Stimulated activated CD4-positive, alpha-beta T cell treated with anti-CD3 and anti-CD28 coated beads, Interleukin-1b, Interleukin-23, amount 100 ng/mL, for 24 hours (primary cell): ENCODE measurements around the gene LPAR5.
A peak's percentile ranks its signal among the peaks of the same experiment; 100 is the strongest.

Source experiments
- DNase-seq, 4 experiments: peaks; one replicate each; pipeline ENCODE4 v3.0.0-alpha.2; 2020; ENCODE audit warnings: low read depth in 4 of 4, low spot score in 1 of 4

LPAR5 gene

DNA sequence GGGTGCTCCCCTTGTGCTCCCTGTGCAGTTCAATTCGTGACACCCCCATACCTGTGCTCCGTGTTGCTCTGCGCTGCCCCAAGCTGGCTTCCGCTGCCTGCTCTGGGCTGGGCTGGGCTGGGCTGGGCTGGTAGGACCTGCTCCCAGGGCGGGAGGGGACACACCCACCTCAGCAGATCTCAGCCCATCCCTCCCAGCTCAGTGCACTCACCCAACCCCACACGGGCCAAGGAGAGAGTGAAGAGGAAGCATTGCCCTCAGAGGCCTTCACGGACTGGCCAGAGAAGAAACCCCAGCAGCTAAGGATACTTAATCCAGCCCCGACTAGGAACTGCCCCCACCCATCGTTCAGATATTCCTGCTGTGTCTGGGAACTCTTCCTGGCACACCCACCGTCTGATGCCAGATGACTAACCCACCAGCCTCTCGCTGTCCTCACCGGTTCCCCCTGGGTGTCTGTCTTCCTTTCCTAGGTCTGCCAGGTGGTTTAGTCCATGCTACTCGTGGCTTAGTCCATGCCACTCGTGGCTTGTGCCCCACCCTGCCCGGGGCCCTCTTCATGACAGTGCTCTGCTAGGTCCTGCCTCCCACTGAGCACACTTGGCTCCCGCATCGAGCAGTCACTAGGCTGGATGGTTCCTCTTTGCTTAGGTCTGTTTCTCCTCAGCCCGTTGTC, at the start of gene LPAR5:
Gene LPAR5, minus strand, starts transcription at position 104 of the 676 bp plus-strand sequence. CDS start 14,711 bp downstream, outside the sequence.
- no peak for DNase-seq

DNA sequence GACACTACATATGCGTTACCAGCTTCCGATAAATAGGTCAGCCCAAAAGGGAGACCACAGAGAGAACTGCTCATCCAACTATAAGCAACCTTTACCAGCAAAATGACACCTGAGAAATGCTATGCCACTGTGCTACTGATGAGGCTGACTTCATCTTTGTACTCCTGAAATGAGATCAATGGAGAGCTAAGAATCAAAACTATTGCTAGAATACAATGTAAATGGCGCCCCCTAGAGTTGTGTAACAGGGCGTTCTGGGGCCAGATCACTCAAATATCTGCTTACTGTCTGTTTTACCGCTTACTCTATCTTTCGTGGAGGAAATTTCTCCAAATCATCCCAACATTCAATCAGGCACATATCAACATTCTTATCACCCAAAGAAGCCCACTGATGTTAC, 48.9 kb upstream of the LPAR5 start:
- peak in 2 of 4 experiments; percentile 21 to 28 for DNase-seq

DNA sequence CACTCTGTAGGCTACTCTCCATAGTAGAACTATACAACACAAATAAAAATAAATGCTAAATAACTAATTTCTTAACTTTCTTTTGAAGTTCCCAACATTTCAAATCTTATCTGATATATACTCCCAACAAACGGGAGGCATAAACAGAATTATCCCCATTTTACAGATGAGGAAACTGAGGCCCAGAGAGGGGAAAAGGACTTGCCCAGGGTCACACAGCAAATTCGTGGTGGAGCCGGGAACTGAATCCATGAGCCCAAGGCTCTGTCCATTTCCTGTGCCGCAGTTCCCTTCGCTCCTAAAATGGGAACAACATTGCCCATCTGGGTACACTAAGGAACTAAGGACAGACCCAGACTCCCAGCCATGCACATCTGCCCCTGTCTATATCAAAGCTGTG, 41.2 kb upstream of the LPAR5 start:
- no peak for DNase-seq

DNA sequence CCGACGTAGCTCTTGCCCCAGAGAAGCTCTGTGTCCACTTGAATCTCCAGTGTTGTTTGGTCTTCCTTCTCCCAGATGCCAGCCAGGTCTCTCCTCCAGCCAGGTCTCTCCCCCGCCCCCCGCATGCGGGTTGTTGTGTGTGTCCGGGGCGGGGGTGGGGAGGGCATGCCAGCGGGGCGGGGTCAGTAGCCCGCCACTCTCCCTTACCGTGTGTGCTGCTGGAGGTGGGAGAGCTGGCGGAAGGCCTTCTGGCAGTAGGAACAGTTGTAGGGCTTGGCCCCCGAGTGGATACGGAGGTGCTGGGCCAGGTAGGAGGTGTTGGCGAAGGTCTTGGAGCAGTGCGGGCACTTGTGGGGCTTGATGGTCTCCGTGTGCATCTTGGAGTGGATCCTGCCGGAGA, 36.4 kb upstream of the LPAR5 start:
- no peak for DNase-seq

DNA sequence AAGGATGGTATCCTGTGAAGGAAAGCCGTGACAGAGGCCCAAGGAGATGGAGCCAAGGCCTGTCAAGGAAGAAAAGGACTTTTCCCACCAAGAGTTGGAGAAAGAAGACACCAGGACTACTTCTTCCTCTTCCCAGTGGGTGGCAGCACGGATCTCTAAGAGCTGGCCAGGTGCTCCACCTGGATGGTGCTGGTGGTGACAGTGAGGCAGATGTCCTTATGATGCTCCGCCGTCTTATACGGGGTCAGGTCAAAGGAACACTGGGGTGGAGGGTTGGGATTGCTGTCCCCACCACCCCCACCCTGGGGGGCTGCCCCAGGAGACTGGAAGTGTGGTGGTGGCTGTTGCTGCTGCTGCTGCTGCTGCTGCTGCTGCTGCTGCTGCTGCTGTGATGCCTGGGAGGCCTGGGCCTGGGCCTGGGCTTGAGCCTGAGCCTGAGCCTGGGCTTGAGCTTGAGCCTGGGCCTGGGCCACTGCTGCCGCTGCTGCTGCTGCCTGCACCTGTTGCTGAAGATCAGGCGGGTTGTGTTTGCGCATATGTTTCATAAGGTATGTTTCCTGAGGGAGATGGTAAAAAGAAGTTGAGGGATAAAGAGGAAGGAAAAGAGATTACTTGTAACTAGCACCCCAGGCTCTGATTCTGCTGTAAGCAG, 31.9 kb upstream of the LPAR5 start:
- no peak for DNase-seq

DNA sequence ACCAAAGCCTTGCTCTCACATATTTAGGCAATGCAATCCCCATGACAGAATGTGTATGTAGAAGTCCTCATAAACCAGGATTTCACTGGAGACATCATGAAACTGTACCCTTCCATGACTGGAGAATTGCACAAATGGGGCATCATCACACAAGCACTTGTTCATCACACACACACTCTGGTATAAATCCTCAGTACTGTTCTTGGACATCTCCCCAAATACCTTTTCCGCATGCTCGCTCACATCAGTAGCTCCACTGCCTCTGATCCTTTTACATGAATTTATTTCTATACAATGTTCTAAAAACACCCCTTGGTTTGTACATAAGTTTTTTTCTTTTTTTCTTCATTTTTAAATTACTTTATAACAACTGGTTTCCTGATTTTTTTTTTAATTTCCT, 30.5 kb upstream of the LPAR5 start:
- DNase-seq, result no peak

DNA sequence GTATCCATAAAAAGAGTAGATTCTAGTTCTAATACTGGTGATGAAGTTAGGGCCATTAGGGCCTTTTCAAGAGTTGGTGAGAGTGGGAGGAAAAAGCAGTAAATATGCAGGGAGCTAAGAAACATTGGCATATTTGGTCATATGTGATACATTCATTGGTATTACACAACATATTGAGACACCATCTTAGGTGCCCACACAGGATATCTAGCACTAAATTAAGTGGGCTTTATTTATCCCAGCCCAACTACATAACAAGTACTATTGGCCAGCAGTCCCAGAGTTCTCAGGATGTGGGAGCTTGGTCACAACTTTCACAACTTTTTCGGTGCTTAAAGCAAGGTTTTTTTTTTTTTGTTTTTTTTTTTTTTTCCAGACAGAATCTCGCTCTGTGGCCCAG, 29.1 kb upstream of the LPAR5 start:
- DNase-seq, result no peak

DNA sequence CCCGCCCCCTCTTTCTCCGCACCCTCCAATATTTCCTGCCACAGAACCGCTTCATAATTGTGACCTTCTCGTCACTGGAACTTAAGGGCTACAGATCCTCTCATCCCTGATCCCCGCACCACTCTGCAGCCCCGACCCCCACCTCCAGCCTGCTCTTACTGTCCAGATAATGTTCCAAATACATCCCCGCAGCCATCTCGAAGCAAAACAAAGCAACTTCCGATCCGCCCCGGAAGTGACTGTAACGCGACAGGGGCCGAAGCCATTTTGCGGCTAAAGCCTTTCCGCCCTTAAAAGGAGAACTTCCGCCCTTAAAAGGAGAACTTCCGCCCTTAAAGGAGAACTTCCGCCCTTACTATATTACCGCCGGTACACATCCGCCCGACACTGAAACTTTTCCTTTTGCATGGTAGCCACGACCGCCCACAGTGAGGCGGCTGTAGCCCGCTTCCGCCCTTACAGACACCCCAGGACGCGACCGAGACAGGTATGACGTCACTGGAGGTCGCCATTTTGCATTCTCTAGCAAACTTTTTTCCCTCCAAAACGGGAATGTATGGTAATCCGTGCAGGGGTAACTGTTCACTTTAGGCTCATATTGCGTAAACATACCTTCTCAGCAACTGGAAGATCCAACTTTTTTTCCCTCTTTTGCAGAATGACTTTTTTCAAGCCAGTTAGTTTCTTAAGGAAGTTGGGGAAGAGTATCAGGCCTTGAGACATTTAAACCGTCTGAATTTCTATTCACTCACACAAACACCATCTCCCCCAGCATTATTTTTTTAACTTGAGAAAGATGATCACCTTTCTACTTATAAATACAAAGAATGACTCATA, 27.4 kb upstream of the LPAR5 start, which contains the start of gene ING4:
Gene ING4, minus strand, starts transcription at position 214 of the 837 bp plus-strand sequence. Its CDS starts 18 bp downstream, at position 196.
- DNase-seq, result peak; percentile 77 to 89 (median 87)

DNA sequence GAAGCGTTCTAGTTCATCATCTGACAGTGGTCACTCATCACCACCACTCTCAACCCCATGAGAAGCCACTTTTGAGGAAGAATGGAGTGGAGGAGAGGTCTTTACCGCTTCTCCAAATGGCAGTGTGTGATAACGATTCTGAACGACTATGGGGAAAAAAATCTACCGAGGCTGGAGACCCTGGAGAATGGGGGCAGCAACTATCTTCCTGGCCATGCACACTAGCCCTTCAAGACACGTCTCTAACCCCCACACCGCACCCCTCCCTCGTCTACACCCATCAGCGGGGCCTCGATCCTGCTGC, 26.8 kb upstream of the LPAR5 start:
- DNase-seq, result no peak

DNA sequence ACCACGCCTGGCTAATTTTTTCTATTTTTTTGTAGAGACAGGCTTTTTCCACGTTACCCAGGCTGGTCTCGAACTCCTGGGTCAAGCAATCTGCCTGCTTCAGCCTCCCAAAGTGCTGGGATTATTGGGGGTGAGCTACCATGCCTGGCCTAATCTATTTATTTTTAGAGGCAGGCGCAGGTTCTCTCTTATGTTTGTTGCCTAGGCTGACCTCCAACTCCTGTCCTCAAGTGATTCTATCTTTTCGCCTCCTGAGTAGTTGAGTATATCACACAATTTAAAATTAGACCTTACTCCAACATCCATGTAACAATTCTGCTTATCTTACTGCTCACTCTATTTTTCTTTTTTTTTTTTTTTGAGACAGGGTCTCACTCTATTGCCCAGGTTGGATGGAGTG, 18.2 kb upstream of the LPAR5 start:
- DNase-seq, result no peak

DNA sequence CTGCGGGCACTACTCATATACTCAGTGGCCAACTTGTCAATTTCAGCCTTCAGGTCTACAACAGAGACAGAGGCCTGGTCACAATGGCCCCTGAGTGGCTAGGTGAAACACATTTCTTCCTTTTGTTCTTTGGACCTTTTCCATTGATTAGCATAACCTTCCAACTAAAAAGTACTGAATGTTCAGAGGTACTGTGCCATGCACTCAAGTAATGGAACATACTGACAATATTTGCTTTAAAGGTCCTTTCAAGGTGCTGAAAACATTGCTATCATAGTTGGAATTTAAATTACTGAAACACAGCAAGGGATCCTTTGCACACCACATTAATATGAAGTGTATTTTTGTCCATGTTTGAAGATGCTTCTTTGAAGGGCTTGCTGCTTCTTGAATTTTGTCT, 17.6 kb upstream of the LPAR5 start:
- no peak for DNase-seq

DNA sequence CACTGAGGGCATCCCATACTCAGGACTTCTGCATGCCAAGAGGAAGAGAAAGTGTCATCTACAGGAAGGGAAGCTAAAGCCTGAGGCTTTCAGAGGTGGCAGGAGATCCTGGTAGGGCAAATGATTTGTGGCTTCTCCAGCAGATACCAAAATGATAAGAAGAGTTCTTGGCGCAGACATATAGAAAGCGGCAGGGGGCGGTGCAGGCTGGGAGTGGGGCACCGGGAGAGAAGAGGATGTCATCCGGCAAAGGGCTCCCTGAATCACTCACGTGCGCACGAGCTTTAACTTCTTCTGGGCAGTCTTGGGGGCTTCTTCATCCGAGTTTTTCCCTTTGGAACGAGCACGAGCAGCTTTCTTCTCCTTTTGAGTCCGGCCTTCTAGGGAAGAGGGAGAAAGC, 16.6 kb upstream of the LPAR5 start:
- no peak for DNase-seq

DNA sequence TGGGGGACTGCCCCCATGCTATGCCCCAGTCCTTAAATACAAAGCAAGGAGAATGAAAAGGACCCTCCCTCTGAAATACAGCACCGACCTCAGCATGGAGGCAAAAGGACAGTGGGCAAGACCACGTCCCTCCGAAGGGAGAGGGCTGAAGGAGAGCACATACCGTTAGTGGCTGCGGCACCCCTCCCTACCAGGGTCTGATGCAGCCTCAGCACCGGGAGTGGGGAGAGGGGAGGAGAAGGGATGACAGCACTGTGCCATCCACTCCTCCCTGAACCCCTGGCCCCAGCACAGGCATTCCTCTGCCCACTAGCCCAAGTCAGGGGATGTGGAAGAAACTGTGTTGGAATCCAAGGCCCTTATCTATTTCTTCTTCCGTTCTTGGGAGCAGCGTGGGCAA, 15.1 kb upstream of the LPAR5 start:
- no peak for DNase-seq

DNA sequence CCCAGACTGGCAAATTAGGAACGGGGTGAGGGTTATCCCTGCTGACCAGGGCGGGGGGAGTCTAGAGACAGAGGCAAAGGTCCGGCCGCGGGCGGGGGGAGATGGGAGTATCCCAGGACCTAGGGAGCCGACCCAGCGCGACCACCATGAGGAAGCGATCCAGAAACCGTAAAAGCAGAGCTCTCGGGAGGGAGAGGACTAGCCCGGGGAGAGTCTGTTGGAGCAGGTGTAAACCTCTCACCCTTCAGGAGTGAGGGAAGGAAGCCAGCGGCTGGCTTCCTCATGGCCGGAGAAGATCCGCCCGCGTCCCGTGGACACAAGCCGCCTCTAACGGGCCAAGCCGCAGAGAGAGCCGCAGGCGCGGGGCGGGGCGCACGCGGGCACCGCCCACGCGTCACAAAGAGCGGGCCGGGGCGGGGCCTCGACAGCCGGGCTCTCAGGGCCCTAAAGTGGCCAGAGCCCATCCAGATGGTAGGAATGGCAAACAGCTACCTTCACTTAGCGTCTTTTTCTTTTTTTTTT, 11.4 kb upstream of the LPAR5 start, which contains the start of gene ACRBP:
Gene ACRBP, minus strand, starts transcription at position 350 of the 522 bp plus-strand sequence. Its CDS starts 66 bp downstream, at position 284.
- no peak for DNase-seq

DNA sequence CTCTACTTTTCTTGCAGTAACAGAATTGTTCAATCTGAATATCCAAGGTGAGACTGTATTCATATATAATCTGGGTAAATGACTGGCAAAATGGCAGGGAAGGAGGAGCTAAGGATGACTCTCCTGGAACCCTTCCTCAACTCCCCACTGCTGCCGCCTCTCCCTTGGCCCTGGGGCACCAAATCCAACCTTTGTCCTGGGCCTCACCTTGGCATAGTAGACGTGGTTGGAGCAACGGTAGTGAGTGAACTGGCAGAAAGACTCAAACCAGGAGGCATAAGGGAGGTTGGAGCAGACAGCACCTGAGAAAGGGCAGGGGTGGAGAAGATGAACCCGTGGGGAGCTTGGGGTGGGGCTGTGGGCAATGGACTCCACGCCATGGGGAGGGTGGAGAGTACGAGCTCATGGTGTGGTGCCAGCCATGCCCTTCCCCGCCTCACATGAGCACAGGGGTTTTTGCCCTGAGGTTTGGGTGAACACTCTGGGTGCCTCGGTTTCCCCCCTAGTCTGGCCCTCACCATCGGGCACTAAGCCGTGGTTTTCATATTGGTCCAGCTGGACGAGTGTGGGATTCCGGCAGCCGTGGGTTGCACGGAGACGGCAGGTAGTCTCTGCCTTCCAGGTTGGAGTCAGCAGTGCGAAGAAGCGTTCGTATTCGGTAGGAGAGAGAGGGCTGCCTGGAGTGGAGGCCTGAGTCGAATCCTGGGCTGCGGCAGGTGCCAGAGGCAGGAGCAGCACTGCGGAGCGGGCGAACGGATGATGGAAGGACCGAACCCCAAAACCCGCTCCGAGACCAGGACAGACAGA, 10.7 kb upstream of the LPAR5 start:
- DNase-seq, result no peak

DNA sequence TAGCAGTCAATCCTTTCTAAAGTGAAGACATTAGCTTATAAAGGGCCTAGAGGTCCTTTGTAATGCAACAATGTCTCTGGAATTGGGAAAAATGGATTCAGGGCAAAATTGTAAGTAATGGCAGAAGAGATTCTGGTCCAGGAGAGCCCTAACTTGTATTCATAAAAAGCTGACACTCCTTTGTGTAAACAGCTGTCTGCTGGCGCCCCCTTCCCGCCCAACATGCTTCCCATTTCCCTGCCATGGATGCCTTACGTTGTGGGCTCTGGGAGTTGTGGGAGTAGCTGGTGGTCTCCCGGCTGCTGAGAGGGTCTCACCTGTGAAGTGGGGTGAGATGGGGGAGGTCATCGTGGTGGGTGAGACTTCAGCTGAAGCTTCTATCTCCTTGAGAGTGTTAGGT, 9.1 kb upstream of the LPAR5 start:
- DNase-seq, result no peak

DNA sequence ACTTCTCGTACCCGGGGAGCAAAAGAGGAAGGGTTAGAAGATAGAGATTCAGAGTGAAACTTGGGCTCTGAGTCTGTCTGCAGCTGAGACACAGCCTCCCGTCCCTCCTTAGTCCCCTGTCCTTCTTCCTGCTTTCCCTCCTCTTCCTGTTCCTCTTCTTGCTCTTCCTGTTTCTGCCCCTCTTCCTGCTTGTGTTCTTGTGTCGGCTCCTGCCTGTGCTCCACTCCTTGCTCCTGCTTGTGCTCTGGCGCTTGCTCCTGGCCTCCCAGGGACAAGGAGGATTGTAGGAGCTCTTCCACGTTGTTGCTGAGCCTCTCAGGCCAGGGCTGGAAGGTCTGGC, 8.5 kb upstream of the LPAR5 start:
- no peak for DNase-seq

DNA sequence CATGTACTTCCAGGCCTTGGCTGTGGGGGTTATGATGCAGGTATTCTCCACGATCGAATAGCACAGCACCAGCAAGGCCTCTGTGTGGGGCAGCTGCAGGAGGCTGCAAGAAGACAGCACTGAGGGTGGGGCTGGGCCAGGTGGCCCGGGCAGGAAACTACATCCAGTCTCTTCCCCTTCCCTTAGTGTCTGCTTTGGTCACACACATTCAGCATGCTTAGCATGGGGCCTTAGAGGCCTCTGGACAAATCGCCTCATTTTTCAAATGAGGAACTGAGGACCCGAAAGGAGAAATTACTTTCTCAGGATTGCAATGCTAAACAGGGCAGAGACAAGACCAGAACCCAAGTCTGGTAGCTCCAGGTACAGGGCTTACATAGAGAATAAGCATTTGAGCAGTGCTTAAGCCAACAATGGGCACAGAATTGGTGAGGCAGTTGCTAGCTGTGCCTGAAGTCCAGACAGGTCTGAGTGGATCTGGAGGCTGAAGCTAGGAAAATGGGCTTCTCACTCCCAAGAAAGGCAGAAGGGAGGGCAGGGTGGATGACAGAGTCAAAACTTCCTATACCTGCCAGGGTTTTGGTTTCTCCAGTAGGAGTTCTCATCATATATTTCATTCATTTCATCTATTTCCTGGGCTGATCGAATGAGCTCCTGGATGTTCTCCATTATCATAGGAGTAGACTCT, 8.0 kb upstream of the LPAR5 start:
- DNase-seq, result no peak

DNA sequence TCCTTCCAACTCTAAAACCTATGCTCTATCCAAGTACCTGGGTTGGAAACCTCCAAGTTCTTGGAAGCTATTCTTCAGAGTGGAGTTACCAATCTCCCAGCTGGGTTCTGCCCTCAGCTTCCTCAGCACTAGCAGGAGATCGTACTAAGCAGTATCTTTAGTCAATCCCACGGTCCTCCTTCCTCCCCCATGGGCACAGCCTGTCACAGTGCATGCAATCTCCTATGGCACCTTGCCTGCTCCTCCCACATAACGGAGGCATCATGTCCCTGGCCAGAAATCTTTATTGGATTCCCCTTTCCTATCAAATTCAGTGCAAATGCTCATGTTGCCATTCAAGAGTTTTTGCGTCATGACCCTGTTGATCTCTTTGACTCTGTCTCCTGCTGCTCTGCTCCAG, 5.4 kb upstream of the LPAR5 start:
- DNase-seq, result no peak

DNA sequence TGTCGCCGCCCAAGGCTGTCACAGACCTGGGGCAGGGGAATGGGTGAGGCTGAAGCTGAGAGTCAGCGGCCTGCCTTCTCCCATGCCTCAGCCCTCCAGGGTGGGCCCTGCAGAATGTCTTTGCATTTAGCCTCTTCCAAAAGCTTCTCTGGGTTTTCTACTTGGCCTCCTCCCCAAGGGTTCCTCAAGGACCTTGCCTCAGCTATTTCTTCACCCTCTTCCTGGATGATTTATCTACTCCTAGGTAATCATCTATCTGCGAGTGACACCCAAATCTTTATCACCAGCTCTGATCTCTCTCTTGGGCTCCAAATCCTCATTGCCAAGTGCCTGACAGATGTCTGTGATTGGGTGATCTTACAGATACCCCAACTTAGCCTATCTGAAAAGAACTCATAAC, 4.7 kb upstream of the LPAR5 start:
- no peak for DNase-seq
